LNCAP (cell line): ENCODE results near the gene TREX2.

Experiments used
- CTCF ChIP-seq: fragments of 450-650 bp; IDR thresholded peaks from 2 replicates; pipeline ENCODE4 v1.5.1; 2017; ENCODE audit warnings: mild to moderate bottlenecking

The TREX2 gene

GRCh38 chrX:153450114-153450948 lies 4.5 kb upstream of the TREX2 start:
- TF ChIP-seq CTCF = no peak

GRCh38 chrX:153449368-153450113 lies 3.7 kb upstream of the TREX2 start:
- no peak for TF ChIP-seq CTCF

GRCh38 chrX:153448556-153449367 lies 2.9 kb upstream of the TREX2 start:
- TF ChIP-seq CTCF = no peak

GRCh38 chrX:153447581-153447960 lies 1.7 kb upstream of the TREX2 start:
- no peak for TF ChIP-seq CTCF

- TF ChIP-seq CTCF = no peak
Observed at GRCh38 chrX:153446950-153447580, 1.2 kb upstream of the TREX2 start.

- TF ChIP-seq CTCF = no peak
Observed at GRCh38 chrX:153446636-153446936, 730 bp upstream of the TREX2 start.
